ENCODE results near the gene RAB34.

GRCh38 chr17:28755486-28755885 is 37.8 kb upstream of the RAB34 start:
- TF ChIP-seq CTCF (conservative IDR thresholded peaks at IDR 0.05; ENCODE audit: low read length), result no peak
- no peak for TF ChIP-seq EZH2phosphoT487 (IDR thresholded peaks at IDR 0.05; ENCODE audit: borderline replicate concordance, low read depth, low read length)
